GM19372 (cell line): Measurements from ENCODE around the gene ASTE1.
"Not testable (repeated sequence)": the region's sequence is repeated elsewhere in the genome, so short reads cannot be mapped to it uniquely, and the experiment has no call there.

Experiments used
- ATAC-seq: cut with Tn5 transposase; IDR thresholded peaks from one replicate; pipeline ENCODE4 v1.9.1; 2021; ENCODE audit warnings: mild to moderate bottlenecking, low read depth, moderate library complexity; ENCODE audit not compliant: unreplicated experiment

Gene ASTE1

DNA sequence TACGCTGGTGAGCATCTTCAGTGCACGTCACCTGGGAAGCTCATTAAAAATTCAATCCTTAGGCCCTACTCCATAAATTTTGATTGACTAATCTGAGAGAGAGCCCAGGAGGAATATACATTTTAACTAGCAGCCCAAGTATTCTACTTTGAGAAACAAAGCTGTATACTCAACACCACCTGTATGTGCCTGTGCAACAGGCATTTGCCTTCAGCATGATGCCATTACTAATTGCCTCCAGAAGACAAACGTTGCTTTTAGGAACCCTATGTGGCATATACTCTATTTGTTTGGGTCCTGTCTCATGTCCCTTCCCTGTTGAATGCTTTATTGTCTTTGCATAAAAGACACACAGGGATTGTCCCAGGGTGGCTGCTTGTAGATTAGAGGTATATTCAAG, 7.7 kb downstream of the ASTE1 start:
- no peak for ATAC-seq

DNA sequence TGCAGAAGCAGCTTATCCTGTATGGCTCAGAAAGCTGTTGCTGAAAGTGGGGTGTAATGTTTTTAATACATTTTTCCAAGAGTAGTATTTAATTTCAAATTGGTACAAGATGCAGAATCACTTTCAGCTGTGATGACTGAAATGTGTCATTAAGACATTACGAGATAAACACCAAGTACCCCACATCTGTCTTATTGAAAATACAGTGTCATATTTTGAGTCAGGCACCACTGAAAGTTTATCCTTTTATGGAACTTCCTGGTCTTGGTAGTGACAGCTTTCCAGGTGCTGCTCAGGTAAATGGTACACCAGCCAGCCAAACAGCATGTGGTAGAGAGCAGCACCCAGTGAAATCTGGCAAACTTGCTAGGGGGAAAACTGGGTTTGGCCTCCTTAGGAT, 16.9 kb downstream of the ASTE1 start:
- no peak for ATAC-seq

DNA sequence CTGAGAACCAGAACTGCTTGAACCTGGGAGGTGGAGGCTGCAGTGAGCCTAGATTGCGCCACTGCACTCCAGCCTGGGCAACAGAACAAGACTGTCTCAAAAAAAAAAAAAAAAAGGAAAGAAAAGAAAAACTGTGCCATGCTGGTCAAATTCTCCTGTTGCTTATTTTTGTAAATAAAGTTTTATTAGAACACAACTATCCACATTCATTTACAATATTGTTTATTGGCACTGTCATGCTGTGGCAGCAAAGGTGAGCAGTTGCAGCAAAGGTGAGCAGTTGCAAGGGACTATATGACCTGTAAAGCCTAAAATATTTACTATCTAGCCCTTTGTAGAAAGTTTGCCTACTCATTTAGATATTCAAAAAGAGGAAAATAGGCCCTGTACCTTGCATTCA, 18.3 kb downstream of the ASTE1 start:
- ATAC-seq: no peak

DNA sequence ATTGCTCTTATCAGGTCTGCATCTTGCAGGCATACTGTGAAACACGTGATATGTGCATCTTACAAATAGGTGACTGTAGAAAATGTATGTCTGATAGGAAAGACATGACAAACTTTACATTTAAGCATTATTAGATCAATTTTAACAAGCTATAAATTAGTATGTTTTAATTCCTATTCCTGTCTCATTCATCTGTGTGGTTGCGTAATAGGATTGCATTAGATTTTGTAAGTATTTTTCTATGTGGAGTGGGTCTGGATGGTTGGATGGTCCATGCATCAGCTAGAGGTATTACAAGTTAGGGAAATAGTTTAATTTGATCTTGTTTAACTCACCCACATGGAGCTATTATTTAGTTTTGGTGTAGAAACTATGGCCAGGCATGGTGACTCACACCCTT, 18.8 kb downstream of the ASTE1 start:
- no peak for ATAC-seq

DNA sequence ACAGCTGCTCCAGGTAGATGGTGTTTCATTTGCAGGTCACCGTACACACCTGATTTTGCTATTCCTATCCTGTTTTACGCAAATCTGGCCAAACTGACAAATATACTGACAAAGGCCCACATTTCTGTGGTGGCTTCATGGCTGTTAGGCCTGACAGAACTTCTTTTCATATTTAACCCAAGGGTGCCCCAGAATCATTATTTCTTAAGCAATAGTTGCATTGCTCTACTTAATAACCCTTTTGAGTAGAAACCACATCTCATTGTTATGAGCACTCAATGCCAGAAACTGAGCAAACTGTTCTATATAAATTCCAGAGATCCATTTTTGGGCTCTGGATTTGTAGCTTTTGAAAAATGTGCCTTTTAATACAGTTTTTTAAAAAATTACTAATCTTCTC, 19.4 kb downstream of the ASTE1 start:
- no peak for ATAC-seq

DNA sequence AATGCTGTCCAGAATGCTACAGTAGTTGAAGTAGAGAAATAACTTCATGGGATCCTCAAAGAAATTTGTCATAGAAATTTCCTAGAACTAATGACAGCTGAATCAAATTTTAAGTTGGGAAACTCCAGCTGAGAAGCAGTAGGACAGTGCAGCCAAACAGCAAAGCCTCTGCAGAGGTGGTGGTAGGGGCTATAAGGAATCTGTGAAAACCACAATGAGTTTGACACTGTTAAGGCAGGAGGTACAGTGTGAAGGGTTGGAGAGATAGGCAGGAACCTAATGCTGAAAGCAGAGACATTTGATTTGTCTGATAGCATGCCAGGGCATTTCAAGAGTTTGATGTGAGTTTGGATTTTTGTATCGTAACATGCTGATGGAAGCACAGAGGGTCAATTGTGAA, 22.0 kb downstream of the ASTE1 start:
- no peak for ATAC-seq

DNA sequence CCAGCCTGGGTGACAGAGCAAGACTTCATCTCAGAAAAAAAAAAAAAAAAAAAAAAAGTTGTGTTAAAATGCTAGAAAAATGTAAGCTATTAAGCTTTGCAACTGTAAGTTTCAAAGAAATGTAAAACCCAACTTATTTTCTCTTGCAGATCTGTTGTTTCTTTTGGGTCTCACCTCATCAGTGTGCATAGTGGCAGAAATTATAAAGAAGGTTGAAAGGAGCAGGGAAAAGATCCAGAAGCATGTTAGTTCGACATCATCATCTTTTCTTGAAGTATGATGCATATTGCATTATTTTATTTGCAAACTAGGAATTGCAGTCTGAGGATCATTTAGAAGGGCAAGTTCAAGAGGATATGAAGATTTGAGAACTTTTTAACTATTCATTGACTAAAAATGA, 25.6 kb downstream of the ASTE1 start:
- ATAC-seq: no peak

DNA sequence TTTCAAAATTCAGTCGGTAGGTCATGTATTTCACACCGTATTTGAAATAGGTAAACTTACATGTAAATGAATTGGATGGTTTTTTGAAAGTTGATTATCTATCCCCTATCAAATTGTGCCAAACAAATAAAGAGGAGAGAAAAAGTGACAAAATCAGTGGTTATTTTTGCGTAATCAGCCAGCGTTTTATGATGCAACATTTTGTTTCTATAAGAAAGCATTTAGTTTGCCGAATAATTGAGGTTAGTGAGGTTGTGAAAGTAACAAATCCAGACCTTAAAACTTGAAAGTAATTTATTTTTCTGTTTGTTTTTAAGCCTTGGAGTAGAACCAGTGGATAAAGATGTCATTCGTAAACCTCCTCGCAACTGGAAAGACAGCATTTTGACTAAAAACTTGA, 29.3 kb downstream of the ASTE1 start:
- ATAC-seq: no peak

DNA sequence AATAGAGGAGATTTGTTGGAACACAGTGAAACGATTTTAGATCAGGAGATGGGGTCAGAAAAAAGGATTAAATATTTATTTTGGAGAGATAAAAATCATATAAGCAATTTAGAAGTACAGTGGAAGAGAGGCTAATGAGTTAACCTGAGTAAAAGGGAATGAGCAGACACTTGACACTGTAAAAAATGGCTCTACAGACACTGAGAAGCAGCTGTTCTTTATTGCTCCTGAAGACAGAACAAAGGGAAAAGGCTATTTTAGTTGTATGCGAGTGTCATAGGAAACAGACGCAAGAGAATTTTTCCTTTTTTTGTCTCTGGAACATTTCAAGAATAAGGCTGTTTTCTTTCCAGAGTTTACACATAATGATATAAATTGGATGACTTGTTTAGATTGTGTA, 34.3 kb downstream of the ASTE1 start:
- no peak for ATAC-seq

DNA sequence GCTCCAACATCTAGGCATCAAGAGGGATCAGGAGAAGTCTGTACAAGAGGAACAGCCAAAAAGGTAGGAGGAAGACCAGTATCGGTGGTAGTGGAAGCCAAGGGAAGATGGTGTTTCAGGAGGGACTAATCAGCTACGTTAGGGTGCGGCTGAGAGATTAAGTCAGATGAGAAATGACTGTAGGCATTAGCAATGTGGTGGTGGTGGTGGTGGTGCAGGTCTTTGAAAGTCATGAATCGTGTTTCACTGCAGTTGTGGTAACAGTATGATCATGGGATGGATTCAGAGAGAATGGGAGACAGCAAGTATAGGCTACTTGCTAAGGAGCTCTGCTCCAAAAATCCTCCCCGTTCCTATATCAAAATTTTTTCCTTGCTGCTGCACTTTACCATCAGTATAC, 35.5 kb downstream of the ASTE1 start:
- no peak for ATAC-seq

DNA sequence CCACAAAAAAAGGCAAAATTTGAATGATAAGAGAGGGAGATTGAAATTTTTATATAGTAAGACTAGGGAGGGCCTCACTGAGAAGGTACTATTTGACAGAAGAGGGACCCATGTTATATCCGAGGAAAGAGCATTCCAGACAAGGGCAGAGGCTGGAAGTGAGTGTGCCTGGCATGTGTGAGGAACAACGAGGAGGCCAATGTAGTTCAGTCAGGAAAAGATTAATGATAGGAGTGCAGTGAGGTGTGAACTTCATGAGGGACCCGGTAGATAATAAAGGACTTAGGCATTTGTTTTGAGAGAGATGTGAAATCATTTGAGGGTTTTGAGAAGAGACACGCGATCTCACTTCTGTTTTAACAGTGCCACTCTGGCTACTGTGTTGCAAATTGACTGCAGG, 36.3 kb downstream of the ASTE1 start:
- no peak for ATAC-seq

DNA sequence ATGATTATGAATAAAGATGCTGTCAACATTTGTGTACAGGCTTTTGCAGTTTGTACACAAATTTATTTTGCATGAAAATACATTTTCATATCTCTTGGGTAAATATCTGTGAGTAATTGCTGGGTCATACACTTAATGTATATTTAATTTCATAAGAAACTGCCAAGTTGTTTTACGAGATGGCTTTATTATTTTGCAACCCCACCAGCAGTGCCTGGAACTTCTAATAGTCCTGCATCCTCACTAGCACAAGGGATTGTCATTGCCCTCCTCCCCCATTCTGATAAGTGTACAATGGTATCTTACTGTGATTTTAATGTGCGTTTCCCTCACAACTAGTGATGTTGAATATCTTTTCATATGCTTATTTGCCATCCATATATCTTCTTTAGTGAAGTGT, 45.2 kb downstream of the ASTE1 start:
- no peak for ATAC-seq

DNA sequence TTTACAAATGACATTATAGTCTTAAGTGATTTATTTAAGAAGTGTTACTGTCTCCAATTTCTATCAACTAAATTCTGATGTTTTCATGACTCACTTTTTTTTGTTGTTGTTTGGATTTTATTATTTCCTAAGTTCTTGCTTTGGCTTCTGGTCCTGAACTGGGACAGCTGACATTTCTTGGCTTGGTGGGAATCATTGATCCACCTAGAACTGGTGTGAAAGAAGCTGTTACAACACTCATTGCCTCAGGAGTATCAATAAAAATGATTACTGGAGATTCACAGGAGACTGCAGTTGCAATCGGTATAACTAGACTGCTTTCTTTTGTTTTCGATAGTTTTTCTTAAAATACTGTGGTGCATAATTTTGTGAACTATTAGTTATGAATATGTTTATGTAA, 47.5 kb downstream of the ASTE1 start:
- ATAC-seq: no peak

DNA sequence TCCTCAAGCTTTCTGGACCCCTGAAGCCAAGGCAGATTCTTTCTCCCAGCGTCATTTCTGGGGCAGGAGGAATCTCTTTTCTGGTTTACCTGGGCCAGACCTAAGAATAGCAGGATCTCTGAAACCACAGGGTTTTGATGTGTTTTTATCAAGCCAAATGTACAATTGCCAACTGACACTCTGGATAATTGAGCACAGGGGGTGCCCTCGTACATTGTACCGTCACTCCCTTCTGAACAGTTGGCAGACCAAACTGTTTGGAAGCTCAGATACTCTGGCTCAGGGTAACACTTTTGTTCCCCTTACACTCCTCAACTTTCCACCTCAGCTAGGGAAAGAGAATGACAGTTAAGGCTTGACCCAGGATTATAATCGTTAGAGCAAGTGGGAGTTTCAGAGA, 49.9 kb downstream of the ASTE1 start:
- no peak for ATAC-seq

DNA sequence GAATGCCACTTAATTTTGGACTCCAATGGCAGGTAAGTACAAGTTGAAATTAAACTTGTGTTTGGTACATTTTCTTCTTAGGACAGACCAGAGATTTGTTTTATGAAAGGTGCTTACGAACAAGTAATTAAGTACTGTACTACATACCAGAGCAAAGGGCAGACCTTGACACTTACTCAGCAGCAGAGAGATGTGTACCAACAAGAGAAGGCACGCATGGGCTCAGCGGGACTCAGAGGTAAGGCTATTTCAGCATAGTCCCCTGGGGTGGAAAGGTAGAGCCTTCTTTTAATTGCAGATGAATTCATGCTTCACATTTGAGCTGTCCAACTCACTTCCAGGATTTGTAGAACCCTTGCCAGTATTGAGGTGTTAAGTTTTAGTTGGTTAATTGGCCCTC, 51.4 kb downstream of the ASTE1 start:
- ATAC-seq: no peak

DNA sequence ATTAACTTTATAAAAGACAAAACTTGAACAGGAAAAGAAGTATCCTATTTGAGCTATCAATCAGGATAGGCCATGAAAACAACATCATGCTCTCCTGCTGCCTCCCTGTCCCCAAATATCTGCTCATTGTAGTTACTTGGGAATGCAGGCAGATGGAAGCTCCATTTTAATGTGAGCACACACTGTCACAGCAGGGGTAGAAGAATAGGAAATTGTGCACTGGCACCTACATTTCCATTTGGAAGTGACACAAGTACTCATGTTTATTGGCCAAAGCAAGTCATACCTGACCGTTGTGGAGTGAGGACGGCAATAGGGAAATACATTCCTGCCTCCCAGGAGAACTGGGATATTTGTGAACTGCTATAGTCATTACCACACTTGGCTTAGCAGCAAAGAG, 52.4 kb downstream of the ASTE1 start:
- ATAC-seq: no peak

DNA sequence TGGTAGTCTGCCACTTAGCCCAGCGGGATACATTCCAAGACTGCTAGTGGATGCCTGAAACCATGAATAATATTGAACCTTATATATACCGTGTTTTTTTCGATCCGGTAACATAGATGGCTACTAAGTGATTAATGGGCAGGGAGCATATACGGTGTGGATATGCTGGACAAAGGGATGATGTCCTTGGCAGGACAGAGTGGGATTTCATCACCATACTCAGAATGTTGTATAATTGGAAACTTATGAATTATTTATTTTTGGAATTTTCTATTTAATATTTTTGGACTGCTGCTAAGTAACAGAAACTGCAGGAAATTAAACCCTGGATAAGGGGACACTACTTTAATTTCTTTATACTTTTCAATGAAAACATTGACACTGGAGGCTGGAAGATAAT, 53.2 kb downstream of the ASTE1 start:
- no peak for ATAC-seq

DNA sequence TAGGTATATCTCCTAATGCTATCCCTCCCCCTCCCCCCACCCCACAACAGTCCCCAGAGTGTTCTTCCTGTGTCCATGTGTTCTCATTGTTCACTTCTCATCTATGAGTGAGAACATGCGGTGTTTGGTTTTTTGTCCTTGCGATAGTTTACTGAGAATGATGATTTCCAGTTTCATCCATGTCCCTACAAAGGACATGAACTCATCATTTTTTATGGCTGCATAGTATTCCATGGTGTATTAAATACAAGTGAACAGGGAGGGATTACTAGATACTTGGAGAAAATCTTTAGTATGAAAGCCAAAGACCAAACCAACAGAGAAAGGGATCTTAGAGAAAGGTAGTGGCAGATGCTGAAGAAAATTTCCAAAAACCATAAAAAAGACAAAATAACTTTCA, 54.0 kb downstream of the ASTE1 start:
- not testable (repeated sequence) for ATAC-seq

DNA sequence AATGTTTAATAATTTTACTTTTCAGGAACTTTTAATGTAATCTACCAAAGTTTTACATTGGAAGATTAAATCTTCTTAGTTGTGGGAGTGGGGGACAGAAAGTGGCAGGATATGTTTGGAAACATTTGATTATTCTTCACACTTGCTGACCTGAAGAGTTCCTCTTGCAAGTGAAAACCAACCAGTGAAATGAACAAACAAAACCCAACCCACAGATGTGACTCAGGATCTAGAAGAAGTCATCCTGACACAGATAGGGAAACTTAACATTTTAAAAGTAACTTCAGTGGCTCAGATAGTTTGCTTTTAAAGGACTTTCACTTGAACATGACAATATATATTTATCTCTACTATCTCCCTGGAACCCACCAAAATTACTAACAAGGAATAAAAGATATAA, 55.4 kb downstream of the ASTE1 start:
- ATAC-seq: no peak

DNA sequence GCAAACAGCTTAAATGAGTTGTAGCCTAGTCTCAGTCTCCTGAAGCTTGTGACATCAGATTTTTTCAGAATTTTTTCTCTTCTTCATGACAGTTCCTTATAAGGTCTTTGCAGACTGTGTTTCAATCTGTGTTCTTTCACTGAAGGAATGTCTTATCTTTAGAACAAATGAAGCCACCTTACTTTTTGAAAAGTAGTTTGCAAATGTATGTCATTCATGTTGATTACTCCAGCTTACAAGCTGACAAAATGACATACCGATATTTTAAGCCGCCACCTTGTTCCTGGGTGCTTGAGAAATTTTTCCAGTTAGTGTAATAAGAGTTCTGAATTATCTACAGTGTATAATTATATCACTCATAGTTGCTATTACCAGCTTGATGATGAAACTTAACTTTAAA, 57.0 kb downstream of the ASTE1 start:
- no peak for ATAC-seq

DNA sequence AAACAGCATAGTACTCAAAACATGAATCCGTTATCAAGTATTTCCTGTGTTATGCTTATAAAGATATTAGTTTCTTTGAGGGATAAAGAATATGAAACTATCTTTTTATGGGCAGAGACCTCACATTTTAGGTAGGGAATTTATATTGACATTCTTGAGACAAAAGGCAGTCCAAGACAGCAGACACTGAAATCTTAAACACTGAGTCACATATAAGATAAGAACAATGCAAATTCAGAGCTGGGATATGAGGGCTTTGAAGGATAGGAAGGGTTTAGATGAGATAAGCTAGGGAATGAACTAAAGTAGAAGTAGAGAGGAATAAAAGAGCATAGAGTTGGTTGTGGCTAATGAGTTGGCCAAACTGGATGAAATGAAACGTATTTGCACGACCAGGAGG, 58.4 kb downstream of the ASTE1 start:
- no peak for ATAC-seq

DNA sequence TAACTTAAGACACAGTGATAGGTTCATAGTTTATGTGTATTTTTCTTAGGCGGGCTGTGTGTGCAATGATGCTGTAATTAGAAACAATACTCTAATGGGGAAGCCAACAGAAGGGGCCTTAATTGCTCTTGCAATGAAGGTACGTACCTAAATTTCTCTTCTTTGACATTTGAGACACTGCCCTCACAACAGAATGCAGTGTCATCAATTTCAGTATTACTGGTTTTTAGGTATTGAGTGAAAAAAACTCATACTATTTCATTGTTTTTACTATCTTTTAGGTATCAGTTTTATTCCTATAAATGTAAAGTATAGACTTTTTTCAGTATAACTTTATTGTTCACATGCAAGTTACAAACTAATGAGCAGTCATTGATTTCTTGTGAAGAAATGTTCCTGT, 59.3 kb downstream of the ASTE1 start:
- no peak for ATAC-seq

DNA sequence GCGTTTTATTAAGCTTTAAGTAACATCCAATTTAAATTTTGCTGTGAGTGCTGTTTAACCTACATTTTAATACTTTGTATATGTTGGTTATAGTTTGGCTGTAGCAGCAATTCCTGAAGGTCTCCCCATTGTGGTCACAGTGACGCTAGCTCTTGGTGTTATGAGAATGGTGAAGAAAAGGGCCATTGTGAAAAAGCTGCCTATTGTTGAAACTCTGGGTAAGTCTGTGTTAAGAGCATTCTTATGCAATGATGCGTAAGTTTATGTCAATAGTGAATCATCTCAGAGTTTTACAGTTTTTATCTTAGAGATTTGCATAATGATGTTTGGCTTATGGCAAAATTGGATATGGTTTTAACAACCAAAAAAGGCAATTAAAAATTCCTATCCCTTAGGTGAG, 62.7 kb downstream of the ASTE1 start:
- ATAC-seq: no peak
